Trophoblast cell (in vitro differentiated cells and primary cell): Measurements from ENCODE around the gene OPN4.
"Not testable (repeated sequence)": the region's sequence is repeated elsewhere in the genome, so short reads cannot be mapped to it uniquely, and the experiment has no call there.

ENCODE experiments used
- DNase-seq, 2 donors: peaks; one replicate each; pipeline ENCODE4 v3.0.0-alpha.2; 2016
- H2AFZ ChIP-seq: 2 replicates; pipeline ENCODE4 v1.6.1; 2013; ENCODE audit warnings: low read length, moderate library complexity, mild to moderate bottlenecking; ENCODE audit not compliant: insufficient read depth, poor library complexity
- H2AK5ac ChIP-seq: 2 replicates; pipeline ENCODE4 v1.6.1; 2013; ENCODE audit warnings: mild to moderate bottlenecking, low read length
- H2BK120ac ChIP-seq: 2 replicates; pipeline ENCODE4 v1.6.1; 2013; ENCODE audit warnings: low read length, mild to moderate bottlenecking, moderate library complexity; ENCODE audit not compliant: insufficient read depth, poor library complexity
- H2BK12ac ChIP-seq: 2 replicates; pipeline ENCODE4 v1.6.1; 2013; ENCODE audit warnings: mild to moderate bottlenecking, low read length, moderate library complexity
- H2BK5ac ChIP-seq: 2 replicates; pipeline ENCODE4 v1.6.1; 2013; ENCODE audit warnings: low read length, low read depth, moderate library complexity, mild to moderate bottlenecking; ENCODE audit not compliant: poor library complexity
- H3K14ac ChIP-seq: 2 replicates; pipeline ENCODE4 v1.6.1; 2013; ENCODE audit warnings: mild to moderate bottlenecking, low read length
- H3K18ac ChIP-seq: 2 replicates; pipeline ENCODE4 v1.6.1; 2013; ENCODE audit warnings: mild to moderate bottlenecking, low read length
- H3K23ac ChIP-seq: 2 replicates; pipeline ENCODE4 v1.6.1; 2013; ENCODE audit warnings: low read length
- H3K27ac ChIP-seq: 2 replicates; pipeline ENCODE4 v1.5.1; 2013; ENCODE audit warnings: low read depth, mild to moderate bottlenecking, inconsistent platforms, low read length, moderate library complexity
- H3K27me3 ChIP-seq: 2 replicates; pipeline ENCODE4 v1.6.1; 2013; ENCODE audit warnings: inconsistent platforms, mild to moderate bottlenecking, low read length, moderate library complexity; ENCODE audit not compliant: insufficient read depth
- H3K36me3 ChIP-seq, 2 experiments: 1 replicate in 1 of 2; 2 replicates in 1 of 2; pipeline ENCODE4 v1.6.1; 2013; ENCODE audit warnings: low read length in 2 of 2, mild to moderate bottlenecking in 2 of 2, moderate library complexity in 1 of 2; ENCODE audit not compliant: insufficient read depth in 2 of 2, control insufficient read depth in 1 of 2
- H3K4ac ChIP-seq: 2 replicates; pipeline ENCODE4 v1.6.1; 2013; ENCODE audit warnings: low read depth, mild to moderate bottlenecking, low read length, moderate library complexity
- H3K4me1 ChIP-seq, 2 experiments: 1 replicate in 1 of 2; 2 replicates in 1 of 2; pipeline ENCODE4 v1.6.1; 2013; ENCODE audit warnings: low read length in 2 of 2, mild to moderate bottlenecking in 2 of 2, moderate library complexity in 1 of 2; ENCODE audit not compliant: insufficient read depth in 2 of 2, control insufficient read depth in 1 of 2
- H3K4me2 ChIP-seq: 2 replicates; pipeline ENCODE4 v1.6.1; 2013; ENCODE audit warnings: inconsistent platforms, mild to moderate bottlenecking, low read length, moderate library complexity
- H3K4me3 ChIP-seq: 2 replicates; pipeline ENCODE4 v1.5.1; 2013; ENCODE audit warnings: mild to moderate bottlenecking, low read depth, low read length, inconsistent platforms
- H3K79me1 ChIP-seq: one replicate; pipeline ENCODE4 v1.6.1; 2013; ENCODE audit warnings: low read length
- H3K79me2 ChIP-seq: 2 replicates; pipeline ENCODE4 v1.6.1; 2013; ENCODE audit warnings: low read length, mild to moderate bottlenecking; ENCODE audit not compliant: control insufficient read depth, insufficient read depth, poor library complexity
- H3K9ac ChIP-seq: 2 replicates; pipeline ENCODE4 v1.6.1; 2013; ENCODE audit warnings: mild to moderate bottlenecking, low read length
- H3K9me3 ChIP-seq: 2 replicates; pipeline ENCODE4 v1.6.1; 2013; ENCODE audit warnings: low read depth, mild to moderate bottlenecking, control low read depth, inconsistent platforms, low read length; ENCODE audit not compliant: insufficient read depth
- H4K12ac ChIP-seq: 2 replicates; pipeline ENCODE4 v1.6.1; 2013; ENCODE audit warnings: low read depth, mild to moderate bottlenecking, low read length, moderate library complexity
- H4K8ac ChIP-seq: 2 replicates; pipeline ENCODE4 v1.6.1; 2013; ENCODE audit warnings: low read depth, mild to moderate bottlenecking, low read length, moderate library complexity
- H4K91ac ChIP-seq: one replicate; pipeline ENCODE4 v1.6.1; 2013; ENCODE audit warnings: low read depth, mild to moderate bottlenecking, low read length, moderate library complexity
- WGBS: extraction: QIAGEN DNeasy Blood & Tissue Kit; methylation state at CpG from one replicate; pipeline ENCODE4 v1.1.7; 2013; ENCODE audit warnings: missing lambda C conversion rate; ENCODE audit not compliant: insufficient read length, insufficient coverage; ENCODE audit errors: extremely low coverage; 5-methylcytosine and 5-hydroxymethylcytosine counted together

Gene OPN4

DNA sequence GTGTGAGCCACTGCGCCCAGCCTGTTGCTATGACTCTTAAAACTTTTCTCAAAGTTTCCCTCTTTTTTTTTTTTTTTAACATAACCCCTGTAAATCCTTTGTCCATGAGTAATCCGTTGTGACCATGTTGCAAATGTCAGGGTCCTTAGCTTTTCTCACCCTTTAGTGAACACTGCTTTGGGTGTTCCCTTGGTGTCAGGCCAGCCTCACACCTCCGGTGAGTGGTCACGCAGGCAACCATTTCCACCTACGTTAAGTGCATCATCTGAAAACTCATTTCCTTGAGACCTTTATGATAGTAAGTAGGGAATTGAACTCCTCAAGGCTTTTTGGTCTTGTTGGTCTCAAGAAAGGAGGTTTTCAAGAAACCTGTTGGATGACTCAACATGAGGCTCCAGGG is 41.3 kb upstream of the OPN4 start:
- no peaks in the 10 kb centered on the region for H3K79me1 ChIP-seq
- H3K27me3 ChIP-seq = no peaks in the 10 kb centered on the region
- no peak overlapping the region for H3K9ac ChIP-seq
- no peak overlapping the region for H4K8ac ChIP-seq
- DNase-seq = no peak
- WGBS = no CpG with 5 or more reads among the region's 5 CpGs
- no peak overlapping the region for H2AK5ac ChIP-seq
- no peaks in the 10 kb centered on the region for H3K4me1 ChIP-seq
- H3K4ac ChIP-seq = no peak overlapping the region
- no peak overlapping the region for H2BK120ac ChIP-seq
- H4K12ac ChIP-seq = no peak overlapping the region
- H3K4me3 ChIP-seq = no peak overlapping the region
- no peak overlapping the region for H2AFZ ChIP-seq
- no peak overlapping the region for H3K18ac ChIP-seq
- no peak overlapping the region for H3K27ac ChIP-seq
- no peak overlapping the region for H3K4me2 ChIP-seq
- H3K79me2 ChIP-seq = no peaks in the 10 kb centered on the region
- H3K9me3 ChIP-seq = no peaks in the 10 kb centered on the region
- no peak overlapping the region for H3K23ac ChIP-seq
- no peak overlapping the region for H4K91ac ChIP-seq
- no peak overlapping the region for H3K14ac ChIP-seq
- H3K36me3 ChIP-seq = no peaks in the 10 kb centered on the region
- no peak overlapping the region for H2BK12ac ChIP-seq
- no peak overlapping the region for H2BK5ac ChIP-seq

DNA sequence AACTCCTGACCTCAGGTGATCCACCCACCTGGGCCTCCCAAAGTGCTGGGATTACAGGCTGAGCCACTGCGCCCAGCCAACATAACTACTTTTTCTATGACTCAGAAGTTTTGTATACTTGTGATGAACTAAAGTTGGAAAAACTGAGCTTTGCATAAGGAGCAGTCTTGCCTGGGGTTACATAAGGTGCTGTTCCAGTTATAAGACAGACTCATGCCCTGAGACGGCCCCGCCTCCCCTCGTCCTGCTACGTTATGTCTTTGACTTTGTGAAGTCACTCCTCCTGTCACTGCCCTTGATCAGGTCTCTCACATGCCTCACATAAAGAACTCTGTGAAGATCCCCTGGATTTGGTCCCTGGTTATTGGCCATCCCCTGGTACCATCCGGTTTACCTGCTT is 40.4 kb upstream of the OPN4 start:
- DNase-seq = peak in 1 of 2 donors; percentile 22
- no peak overlapping the region for H3K18ac ChIP-seq
- H3K4me3 ChIP-seq = no peak overlapping the region
- H3K4ac ChIP-seq = no peak overlapping the region
- H3K79me2 ChIP-seq = no peaks in the 10 kb centered on the region
- no peak overlapping the region for H3K9ac ChIP-seq
- no peak overlapping the region for H2BK12ac ChIP-seq
- no peaks in the 10 kb centered on the region for H3K79me1 ChIP-seq
- no peak overlapping the region for H3K23ac ChIP-seq
- no peak overlapping the region for H4K91ac ChIP-seq
- H3K27me3 ChIP-seq = no peaks in the 10 kb centered on the region
- H2BK120ac ChIP-seq = no peak overlapping the region
- H3K27ac ChIP-seq = no peak overlapping the region
- no peak overlapping the region for H2BK5ac ChIP-seq
- H3K14ac ChIP-seq = no peak overlapping the region
- no peak overlapping the region for H3K4me2 ChIP-seq
- H3K4me1 ChIP-seq = no peaks in the 10 kb centered on the region
- H3K36me3 ChIP-seq = no peaks in the 10 kb centered on the region
- no peaks in the 10 kb centered on the region for H3K9me3 ChIP-seq
- no peak overlapping the region for H4K12ac ChIP-seq
- H2AK5ac ChIP-seq = no peak overlapping the region
- H4K8ac ChIP-seq = no peak overlapping the region
- no peak overlapping the region for H2AFZ ChIP-seq
- no CpG with 5 or more reads among the region's 6 CpGs for WGBS

DNA sequence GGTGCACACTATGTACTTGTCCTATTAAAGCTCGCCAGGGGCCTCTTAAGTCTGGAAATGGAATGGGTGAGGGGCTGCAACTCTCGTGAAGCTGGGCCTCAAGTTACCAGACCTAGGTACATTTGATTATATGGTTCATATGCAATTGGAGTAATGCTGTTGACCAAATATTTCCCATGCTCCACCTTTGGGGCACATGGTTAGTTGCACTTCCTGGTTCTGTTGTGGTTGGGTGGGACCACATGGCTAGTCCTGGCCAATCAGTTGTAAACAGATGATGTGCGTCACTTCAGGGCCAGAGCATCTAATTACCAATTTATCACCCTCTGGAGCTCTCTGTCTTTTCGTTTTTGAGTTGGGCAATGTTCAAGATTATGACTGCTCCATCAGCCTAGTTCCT is 39.5 kb upstream of the OPN4 start:
- H3K79me2 ChIP-seq = no peaks in the 10 kb centered on the region
- no peak for DNase-seq
- no CpG with 5 or more reads among the region's 4 CpGs for WGBS

DNA sequence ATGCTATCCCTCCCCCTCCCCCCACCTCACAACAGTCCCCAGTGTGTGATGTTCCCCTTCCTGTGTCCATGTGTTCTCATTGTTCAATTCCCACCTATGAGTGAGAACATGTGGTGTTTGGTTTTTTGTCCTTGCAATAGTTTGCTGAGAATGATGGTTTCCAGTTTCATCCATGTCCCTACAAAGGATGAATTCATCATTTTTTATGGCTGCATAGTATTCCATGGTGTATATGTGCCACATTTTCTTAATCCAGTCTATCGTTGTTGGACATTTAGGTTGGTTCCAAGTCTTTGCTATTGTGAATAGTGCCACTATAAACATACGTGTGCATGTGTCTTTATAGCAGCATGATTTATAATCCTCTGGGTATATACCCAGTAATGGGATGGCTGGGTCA is 37.1 kb upstream of the OPN4 start:
- not testable (repeated sequence) for H2BK12ac ChIP-seq, H3K4me1 ChIP-seq, H3K9ac ChIP-seq, H2AK5ac ChIP-seq, H3K4ac ChIP-seq, H4K12ac ChIP-seq, H2AFZ ChIP-seq, H3K18ac ChIP-seq, H4K8ac ChIP-seq, H3K9me3 ChIP-seq, H3K4me3 ChIP-seq, H3K14ac ChIP-seq, DNase-seq, H4K91ac ChIP-seq, H2BK120ac ChIP-seq, H3K23ac ChIP-seq, H3K36me3 ChIP-seq, H3K79me2 ChIP-seq, H3K79me1 ChIP-seq, H2BK5ac ChIP-seq, H3K27me3 ChIP-seq, H3K4me2 ChIP-seq, H3K27ac ChIP-seq
- no CpG with 5 or more reads among the region's 2 CpGs for WGBS

More for the DNA sequence above, 39.5 kb upstream of the OPN4 start:
- H2AK5ac ChIP-seq = no peak overlapping the region
- H2AFZ ChIP-seq = no peak overlapping the region
- no peaks in the 10 kb centered on the region for H3K79me1 ChIP-seq
- no peak overlapping the region for H3K4ac ChIP-seq
- H4K12ac ChIP-seq = no peak overlapping the region
- no peaks in the 10 kb centered on the region for H3K27me3 ChIP-seq
- no peak overlapping the region for H2BK5ac ChIP-seq
- no peaks in the 10 kb centered on the region for H3K9me3 ChIP-seq
- H2BK12ac ChIP-seq = no peak overlapping the region
- no peaks in the 10 kb centered on the region for H3K4me1 ChIP-seq
- no peak overlapping the region for H3K23ac ChIP-seq
- no peak overlapping the region for H3K27ac ChIP-seq
- H3K36me3 ChIP-seq = no peaks in the 10 kb centered on the region
- H3K9ac ChIP-seq = no peak overlapping the region
- no peak overlapping the region for H2BK120ac ChIP-seq
- H3K4me3 ChIP-seq = no peak overlapping the region
- H4K8ac ChIP-seq = no peak overlapping the region
- no peak overlapping the region for H3K14ac ChIP-seq
- no peak overlapping the region for H3K18ac ChIP-seq
- H3K4me2 ChIP-seq = no peak overlapping the region
- no peak overlapping the region for H4K91ac ChIP-seq
